GM21390 (cell line): ENCODE results near the gene C3.
"Not testable (repeated sequence)": the region's sequence is repeated elsewhere in the genome, so short reads cannot be mapped to it uniquely, and the experiment has no call there.

Experiments used
- ATAC-seq: cut with Tn5 transposase; IDR thresholded peaks from one replicate; pipeline ENCODE4 v1.9.1; 2021; ENCODE audit not compliant: unreplicated experiment

C3 gene

GRCh38 chr19:6693056-6693471 lies 27.4 kb downstream of the C3 start:
- ATAC-seq, result no peak

DNA sequence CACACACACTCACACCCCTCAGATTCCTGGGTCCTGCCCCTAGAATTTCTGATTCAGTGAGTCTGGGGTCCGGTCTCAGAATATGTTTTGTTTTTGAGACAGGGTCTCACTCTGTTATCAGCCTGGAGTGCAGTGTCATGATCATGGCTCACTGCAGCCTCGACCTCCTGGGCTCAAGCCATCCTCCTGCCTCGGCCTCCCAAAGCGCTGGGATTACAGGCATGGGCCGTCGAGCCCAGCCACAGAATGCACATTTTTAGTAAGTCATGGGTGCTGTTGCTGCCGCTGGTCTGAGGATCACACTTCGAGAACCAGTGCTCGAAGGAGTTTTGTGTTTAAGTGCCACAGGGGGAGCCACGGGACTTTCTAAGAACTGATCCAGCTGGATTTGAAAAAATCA lies 28.4 kb downstream of the C3 start:
- ATAC-seq, result no peak

GRCh38 chr19:6691342-6691741 lies 29.1 kb downstream of the C3 start:
- ATAC-seq, result no peak

DNA sequence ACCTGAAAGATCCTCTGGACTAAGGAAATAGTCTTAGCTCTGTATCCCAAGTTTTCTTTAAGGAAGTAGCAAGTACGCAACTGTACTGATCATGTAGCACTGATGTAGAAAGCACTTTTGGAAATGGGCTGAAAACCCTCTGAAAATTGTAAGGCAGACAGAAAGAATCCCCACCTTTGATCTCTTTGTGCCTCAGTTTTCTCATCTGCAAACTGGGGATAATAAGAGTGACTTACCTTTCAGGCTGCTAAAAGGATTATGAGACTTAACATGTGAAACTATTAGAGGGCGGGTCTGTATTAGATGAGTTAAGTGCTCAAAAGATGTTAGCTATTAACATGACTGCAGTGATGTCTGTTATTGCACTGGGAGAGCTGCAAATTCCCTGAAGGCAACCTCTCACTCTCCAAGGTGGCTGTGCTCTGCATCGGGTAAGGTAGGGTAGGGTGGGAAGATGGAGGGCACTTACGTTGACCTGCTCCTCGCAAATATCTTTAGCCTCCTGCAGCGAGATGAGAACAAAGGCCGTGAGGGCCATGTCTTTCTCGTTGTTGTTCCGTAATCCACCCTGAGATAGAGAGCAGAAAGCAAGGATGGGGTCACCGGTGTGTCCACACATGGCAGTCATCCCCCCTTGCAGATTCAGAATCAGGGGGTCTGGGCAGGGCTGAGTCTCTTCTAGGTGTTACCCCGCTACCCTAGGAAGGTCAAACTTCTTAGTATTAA lies 30.1 kb downstream of the C3 start:
- no peak for ATAC-seq

DNA sequence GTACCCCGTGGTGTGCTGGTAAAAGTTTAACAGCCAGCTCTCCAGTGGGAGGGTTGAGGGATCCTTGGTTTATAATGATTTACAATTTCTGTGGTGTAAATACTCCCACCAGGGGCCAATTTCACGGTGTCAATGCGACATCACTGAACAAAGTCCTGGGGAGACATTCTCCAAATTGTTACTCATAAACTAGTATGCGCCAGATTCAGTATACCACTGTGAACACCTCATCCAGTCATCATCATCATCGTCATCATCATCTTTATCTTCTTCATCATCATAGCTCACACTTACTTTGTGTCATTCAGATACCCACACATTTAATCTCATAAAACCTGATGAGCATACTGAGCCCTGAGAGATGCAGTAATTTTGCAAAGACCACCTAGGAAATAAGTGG lies 33.3 kb downstream of the C3 start:
- no peak for ATAC-seq

DNA sequence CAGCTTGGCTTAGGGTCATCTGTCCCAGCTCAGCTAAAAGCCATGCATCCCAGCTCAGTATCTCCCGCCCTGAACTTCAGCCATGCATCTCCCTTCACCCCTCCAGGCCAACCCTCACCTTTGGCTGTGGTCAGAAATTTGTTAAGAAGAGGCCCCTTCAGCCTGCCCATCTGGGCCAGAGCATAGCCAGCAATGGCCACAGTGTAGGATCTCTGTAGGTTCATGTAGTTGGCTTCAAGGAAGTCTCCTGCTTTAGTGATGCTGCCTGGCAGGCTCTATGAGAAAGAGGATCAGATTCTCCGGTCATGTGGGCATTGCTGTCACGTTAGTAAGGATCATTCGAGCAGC lies 33.8 kb downstream of the C3 start:
- no peak for ATAC-seq

- ATAC-seq, result no peak
Observed at GRCh38 chr19:6685962-6686627, 34.4 kb downstream of the C3 start.

DNA sequence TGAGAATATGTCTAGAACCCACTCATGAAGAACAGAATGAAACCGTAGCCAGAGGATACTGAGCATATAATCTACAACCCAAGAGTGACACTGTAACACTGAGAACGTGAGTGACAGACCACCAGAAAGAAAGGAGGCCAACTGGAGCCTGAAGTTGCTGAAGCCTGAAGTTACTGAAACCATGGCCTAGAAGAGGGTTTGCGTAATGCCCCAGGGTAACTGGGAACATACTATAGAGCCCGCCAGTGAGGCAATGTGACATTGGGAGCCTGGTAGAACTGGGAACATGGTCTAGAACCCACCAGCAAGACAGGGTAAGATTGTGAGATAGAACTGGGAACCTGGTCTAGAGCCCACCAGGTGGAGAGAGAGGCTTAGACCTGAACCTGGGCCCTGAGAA lies 35.0 kb downstream of the C3 start:
- no peak for ATAC-seq

- ATAC-seq, result no peak
Observed at GRCh38 chr19:6683971-6684370, 36.5 kb downstream of the C3 start.

- no peak for ATAC-seq
Observed at GRCh38 chr19:6682607-6683128, 37.8 kb downstream of the C3 start.

DNA sequence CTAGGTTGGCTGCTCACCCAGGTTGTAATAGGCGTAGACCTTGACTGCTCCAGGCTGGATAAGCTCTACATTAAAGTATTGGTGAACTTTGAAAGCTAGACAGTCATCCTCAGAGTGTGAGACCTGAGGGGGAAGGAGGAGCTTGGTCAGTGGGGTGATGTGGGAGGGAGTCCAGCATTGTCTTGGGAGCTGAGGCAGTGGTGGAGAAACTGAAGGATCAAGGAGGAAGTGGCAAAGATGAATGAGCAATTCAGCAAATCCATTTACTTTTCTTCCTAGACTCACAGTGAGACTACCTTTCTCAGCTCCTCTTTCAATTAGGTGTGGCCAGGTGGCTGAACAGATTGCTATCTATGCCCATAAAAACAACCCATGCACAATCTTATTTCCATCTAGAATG lies 40.3 kb downstream of the C3 start:
- no peak for ATAC-seq

DNA sequence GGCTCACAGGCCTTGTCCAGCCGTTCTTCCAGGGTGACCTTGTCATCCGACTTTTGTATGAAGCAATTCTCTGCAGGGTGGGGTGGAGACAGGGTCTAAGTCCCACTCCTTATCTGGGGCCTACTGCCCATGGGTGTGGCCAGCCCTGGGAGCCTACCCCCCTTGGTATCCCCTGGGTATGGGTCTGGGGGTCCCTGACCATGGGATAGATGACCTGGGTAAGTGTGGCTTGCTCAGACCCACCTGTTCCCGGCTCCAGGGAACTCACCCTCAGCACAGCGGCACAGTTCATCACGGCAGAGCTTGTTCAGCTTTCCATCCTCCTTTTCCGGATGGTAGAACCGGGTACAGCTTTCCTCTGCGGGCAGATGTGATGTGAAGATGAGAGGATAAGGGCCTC lies 41.3 kb downstream of the C3 start:
- no peak for ATAC-seq

DNA sequence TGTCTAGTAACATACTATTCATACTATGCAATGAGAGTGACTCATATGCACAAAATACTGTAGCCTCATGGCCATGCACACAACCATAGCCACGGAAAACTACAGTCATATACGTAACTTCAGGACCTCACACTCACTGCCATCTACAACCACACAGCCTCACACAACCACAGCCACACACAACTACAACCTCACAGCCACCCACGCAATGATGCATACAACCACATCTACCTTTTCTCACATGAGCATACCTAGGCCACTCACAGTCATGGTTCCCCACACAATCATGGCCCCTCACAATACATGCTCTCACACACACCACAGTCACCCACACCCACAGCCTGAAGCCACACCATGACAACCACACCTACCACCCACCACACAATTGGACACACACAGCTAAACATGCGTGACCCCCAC lies 41.8 kb downstream of the C3 start:
- ATAC-seq, result no peak

GRCh38 chr19:6677883-6678689 lies 42.4 kb downstream of the C3 start:
- no peak for ATAC-seq

DNA sequence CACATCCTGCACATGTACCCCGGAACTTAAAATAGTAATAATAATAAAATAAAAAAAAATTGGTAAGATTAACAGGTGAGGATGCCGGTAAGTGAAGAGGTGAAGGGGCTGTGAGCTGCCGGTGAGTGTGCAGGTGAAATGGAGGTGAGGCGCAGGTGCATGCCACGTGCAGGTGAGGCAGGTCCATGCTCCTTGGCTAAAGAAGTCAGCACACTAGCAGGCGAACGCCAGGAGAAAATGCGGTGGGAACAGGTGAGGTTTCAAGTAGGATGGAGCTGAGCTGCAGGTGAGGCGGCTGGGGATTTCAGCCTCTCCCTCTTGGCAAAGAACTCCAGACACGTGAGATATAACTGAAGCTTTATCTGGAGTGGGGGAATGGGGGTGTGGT lies 43.0 kb downstream of the C3 start:
- ATAC-seq, result no peak

GRCh38 chr19:6676288-6676687 lies 44.2 kb downstream of the C3 start:
- ATAC-seq, result no peak

DNA sequence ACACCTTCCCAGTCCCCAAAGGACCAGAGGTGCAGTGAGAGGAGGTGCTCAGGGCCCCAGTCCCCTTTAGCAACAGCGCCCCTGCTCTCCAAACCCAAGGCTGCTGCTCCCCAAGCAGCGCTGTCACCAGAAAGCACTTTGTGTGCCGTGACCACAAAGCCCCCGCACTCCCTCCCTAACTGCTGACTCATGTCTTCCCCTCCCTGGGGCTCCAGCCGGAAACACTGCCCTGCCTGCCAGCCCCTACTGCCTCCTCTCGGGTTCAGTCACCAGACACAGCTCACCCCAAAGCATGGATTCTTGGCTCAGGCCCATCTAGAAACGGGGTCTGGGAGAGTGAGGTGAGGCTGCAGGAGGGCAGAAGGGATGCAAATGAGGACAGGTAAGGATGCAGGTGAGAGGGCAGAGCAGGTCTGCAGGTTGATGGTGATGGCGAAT lies 45.6 kb downstream of the C3 start:
- no peak for ATAC-seq

DNA sequence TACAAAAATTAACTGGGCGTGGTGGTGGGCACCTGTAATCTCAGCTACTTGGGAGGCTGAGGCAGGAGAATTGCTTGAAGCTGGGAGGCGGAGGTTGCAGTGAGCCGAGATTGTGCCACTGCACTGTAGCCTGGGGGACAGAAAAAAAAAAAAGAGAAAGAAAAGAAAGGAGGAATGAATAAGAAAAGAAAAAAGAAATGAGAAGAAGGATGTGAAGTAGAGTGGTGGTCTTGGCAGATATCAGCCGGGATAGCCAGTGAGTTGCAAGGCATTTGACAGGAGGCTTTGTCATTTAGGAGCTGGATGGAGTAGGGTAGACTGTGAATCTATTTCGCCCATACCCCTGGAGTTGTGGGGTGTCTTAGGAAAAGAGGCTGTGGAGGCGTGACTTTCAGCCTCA lies 46.0 kb downstream of the C3 start:
- ATAC-seq, result not testable (repeated sequence)

DNA sequence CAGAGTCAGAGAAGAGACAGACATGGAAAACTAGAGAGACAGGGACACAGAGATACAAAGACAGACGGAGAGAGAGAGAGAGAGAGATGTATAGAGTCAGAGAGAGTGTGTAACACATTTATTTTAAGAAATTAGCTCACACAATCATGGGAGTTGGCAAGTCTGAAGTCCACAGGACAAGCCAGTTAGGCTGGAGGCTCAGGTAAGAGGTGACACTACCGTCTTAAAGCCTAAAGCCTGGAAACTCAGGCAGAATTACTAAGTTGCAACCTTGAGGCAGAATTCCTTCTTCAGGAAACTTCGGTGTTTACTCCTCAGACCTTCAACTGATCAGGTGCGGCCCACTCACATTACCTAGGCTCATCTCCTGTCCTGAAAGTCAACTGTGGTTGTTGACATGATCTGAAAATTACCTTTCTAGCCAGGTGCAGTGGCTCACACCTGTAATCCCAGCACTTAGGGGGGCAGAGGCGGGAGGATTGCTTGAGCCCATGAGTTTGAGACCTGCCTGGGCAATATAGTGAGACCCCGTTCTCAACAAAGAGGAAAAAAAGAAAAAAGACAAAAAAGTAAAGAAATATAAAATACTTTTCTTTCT lies 47.7 kb downstream of the C3 start:
- ATAC-seq, result no peak

GRCh38 chr19:6671960-6672359 lies 48.5 kb downstream of the C3 start:
- ATAC-seq, result no peak

- ATAC-seq, result no peak
Observed at GRCh38 chr19:6668691-6669090, 51.8 kb downstream of the C3 start.
